AG10803 (cell line): Measurements from ENCODE around the gene MRGPRD.

Experiments used
- DNase-seq: peaks from one replicate; pipeline ENCODE4 v3.0.0; 2010; ENCODE audit warnings: low read depth
- H3K4me3 ChIP-seq: 2 replicates; pipeline ENCODE4 v1.5.1; 2011; ENCODE audit warnings: mild to moderate bottlenecking, low read length, control low read depth
- TF ChIP-seq, protein P1 (sequence below): conservative IDR thresholded peaks from 2 replicates; pipeline ENCODE4 v1.5.1; 2011; ENCODE audit warnings: mild to moderate bottlenecking, low read length, control low read depth, inconsistent platforms

MRGPRD gene

DNA sequence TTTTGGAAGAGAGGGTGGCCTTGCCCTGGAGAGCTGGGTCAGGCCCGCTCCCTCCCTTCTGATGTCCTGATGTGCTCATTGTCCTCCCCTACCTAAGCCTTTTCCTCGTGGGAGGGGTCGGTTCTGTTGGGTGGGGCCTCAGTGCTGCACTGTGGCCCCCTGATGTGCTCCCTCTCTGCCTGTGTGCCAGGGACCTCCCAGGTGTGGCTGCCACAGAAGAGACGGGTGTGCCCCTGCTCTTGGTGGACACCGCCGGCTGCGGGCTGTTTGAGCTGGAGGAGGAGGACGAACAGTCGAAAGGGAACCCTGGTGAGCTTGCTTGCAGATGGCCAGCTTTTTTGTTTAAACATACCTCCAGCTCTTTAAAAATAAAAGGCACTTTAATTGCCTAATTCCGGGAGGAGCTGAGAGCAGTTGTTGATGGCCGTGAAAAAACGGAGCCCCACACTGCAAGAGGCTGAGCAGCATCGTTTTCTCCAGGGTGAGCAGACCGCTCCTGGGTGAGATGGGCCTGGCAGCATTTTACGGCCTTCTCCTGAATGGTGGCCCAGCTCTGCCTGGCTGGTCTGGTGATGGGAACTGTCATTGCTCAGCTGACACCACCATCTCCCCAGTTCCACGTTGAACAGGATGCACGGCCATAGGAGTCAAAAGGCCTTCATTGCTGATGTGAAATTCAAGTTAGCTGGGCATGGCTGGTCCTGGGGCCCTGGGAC is 47.0 kb downstream of the MRGPRD start:
- no peak for DNase-seq
- TF ChIP-seq, protein P1, sequence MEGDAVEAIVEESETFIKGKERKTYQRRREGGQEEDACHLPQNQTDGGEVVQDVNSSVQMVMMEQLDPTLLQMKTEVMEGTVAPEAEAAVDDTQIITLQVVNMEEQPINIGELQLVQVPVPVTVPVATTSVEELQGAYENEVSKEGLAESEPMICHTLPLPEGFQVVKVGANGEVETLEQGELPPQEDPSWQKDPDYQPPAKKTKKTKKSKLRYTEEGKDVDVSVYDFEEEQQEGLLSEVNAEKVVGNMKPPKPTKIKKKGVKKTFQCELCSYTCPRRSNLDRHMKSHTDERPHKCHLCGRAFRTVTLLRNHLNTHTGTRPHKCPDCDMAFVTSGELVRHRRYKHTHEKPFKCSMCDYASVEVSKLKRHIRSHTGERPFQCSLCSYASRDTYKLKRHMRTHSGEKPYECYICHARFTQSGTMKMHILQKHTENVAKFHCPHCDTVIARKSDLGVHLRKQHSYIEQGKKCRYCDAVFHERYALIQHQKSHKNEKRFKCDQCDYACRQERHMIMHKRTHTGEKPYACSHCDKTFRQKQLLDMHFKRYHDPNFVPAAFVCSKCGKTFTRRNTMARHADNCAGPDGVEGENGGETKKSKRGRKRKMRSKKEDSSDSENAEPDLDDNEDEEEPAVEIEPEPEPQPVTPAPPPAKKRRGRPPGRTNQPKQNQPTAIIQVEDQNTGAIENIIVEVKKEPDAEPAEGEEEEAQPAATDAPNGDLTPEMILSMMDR: no peak
- no peak overlapping the region for H3K4me3 ChIP-seq

DNA sequence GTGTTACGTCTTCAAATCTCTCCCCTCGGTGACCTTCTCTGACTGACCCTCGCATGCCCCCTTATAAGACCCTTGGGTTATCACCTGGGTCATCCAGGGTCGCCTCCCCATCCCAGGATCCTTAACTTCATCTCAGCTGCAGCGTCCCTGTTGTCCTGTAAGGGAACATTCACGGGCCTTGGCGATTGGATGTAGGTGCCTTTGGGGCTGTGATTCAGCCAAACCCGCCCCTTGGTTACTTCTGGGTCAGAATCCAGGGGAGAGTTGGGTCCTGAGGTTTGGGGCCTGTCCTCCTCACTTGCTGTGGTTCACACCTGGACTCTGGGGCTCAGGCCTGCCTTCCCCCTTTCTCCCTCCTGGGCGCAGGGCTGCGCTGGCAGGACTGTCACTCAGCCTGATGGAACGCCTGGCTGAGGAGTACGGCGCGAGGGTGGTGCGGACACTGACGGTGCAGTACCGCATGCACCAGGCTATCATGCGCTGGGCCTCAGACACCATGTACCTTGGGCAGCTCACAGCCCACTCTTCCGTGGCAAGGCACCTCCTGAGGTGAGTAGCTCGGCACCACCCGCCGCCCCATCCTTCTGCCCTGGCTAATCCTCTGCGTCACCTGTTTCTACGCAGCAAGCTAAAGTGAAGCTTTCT is 47.7 kb downstream of the MRGPRD start:
- TF ChIP-seq, protein P1: no peak
- no peak overlapping the region for H3K4me3 ChIP-seq
- no peak for DNase-seq

DNA sequence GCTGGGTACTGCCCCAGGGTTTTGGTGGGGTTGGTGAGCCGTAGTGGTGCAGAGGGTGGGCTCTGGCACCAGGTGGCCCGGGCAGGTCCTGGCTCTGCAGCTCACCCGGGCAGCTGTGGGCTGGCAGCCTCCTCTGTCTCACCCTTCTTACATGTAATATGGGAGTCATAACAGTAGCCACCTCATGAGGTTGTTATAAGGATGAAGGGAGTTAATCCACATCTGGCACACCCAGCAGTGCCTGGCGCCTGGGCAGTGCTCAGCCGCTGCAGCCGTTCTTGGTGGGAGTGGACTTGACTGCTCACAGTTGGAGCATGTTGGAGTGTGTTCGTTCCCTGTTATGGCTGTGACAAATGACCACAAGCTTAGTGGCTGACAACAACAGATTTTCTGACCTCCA is 48.4 kb downstream of the MRGPRD start:
- no peak for DNase-seq
- TF ChIP-seq, protein P1: no peak
- H3K4me3 ChIP-seq: no peak overlapping the region

DNA sequence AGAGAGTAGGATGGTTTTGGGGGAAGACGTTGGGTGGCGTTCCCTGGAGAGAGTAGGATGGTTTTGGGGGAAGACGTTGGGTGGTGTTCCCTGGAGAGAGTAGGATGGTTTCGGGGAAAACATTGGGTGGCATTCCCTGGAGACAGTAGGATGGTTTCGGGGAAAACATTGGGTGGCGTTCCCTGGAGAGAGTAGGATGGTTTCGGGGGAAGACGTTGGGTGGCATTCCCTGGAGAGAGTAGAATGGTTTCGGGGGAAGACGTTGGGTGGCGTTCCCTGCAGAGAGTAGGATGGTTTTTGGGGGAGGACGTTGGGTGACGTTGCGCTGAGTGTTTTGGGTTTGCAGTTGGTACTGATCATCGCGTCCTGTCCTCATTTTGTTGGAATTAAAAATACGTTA is 48.9 kb downstream of the MRGPRD start:
- no peak overlapping the region for H3K4me3 ChIP-seq
- TF ChIP-seq, protein P1: no peak
- no peak for DNase-seq

DNA sequence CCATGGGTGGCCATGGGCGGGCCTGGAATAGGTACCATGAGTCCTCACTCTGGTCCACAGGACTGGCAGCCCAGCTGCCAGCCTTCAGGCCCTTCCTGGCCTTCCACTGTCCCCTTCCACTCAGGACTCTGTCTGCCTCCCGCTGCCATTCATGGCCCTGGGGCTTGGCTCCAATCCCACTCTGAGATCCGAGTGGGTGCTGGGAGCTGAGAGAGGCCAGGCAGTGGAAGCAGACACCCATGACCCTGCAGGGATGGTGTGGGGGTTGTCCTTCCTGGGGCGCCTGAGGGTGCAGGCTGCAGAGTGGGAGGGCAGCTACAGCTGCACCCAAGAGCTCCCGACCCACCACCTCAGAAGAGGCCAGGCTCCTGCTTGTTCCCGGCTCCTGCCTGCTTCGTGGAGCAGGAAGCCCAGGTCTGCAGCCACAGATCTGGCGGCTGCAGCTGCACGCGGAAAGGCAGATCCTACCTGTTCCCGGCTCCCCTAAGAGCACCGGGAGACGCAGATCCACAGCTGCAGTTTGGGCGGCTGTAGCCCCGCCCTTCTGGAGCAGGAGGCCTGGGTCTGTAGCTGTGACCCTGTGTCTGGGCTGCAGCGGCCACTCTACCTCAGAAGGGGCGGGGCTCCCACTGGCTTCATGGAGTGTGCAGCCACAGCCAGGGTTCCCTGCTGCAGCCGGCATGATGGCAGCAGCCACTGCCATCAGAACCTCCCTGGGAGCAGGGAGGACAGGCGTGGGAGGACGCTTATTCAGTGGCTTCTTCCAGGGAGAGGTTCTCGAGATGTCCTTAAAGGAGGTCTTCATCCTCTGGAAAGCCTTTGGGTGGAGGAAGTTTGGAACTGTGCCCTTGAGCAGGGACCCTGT is 49.6 kb downstream of the MRGPRD start:
- H3K4me3 ChIP-seq: no peak overlapping the region
- DNase-seq: no peak
- TF ChIP-seq, protein P1: no peak
